Amniotic epithelial cell (primary cell): ENCODE data around the gene TUFT1.
"Not testable (repeated sequence)": the region's sequence is repeated elsewhere in the genome, so short reads cannot be mapped to it uniquely, and the experiment has no call there.

ENCODE experiments used
- DNase-seq: peaks from one replicate; pipeline ENCODE4 v3.0.0-alpha.2; 2010; ENCODE audit warnings: low read depth

TUFT1 gene

DNA sequence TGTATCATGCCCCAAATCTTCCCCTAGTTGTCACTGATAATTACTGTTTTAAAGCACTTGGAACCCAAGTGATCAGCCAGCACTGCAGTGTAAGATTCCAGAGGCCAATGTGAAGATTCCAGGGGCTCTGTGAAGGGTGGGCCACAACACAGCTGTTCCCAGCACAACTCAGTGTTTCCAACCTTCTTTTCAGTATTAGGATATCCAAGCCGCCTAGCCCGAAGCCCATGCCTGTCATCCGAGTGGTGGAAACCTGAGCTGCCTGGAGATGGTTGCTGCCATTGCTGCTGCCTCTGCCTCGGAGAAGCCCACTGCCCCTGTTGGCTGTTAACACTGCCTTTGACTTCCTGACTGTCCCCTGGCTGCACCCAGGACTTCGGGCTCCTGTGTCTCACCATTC lies 41.3 kb downstream of the TUFT1 start:
- DNase-seq: no peak

GRCh38 chr1:151581921-151582320 lies 41.8 kb downstream of the TUFT1 start:
- no peak for DNase-seq

- no peak for DNase-seq
Observed at GRCh38 chr1:151583796-151584195, 43.7 kb downstream of the TUFT1 start.

DNA sequence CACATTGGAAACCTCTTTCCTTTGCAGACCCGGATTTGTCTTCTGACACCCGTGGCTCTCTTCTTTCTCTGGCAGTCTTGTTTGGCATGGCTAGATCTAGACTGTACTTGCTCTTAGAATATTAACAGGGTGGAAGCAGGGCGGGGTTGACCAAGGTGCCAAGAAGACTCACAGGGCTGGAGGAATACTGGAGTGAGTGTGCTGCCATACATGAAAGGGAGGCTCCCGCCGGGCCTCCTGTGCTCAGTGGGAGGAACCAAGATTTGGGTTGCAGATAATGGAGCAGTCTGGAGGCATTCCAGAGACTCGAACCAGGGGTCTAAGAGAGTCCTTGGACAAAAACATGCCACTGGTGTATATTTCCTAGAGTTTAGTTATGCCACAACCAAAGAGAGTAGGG lies 44.2 kb downstream of the TUFT1 start:
- DNase-seq: no peak

GRCh38 chr1:151584780-151585179 lies 44.7 kb downstream of the TUFT1 start:
- DNase-seq: no peak

- DNase-seq: peak; percentile 72
Observed at GRCh38 chr1:151585622-151586021, 45.5 kb downstream of the TUFT1 start.

GRCh38 chr1:151590961-151591360 lies 50.9 kb downstream of the TUFT1 start:
- no peak for DNase-seq

- no peak for DNase-seq
Observed at GRCh38 chr1:151593730-151594129, 53.6 kb downstream of the TUFT1 start.

DNA sequence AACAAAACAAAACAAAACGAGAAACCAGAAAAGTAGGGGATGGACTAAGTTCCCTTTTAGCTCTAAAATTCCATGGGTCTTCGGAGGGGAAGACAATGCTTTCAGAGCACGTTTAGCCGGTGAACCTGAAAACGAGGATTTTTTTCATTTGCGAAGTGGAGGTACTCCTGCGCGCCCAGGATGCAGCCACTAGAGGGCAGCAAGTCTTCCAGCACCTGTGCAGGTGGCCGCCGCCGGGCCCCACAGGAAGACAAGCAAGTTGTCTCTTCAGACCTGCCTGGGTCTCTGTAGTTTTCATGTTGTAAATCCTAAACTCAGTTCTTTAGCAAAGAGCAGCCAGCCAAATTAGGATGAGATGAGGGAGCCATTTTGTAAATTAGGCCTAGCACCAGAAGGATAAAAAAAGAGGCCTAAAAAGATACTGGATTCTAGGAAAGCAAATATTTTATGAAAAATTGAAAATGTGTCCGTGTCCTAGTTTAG lies 54.1 kb downstream of the TUFT1 start:
- DNase-seq: peak; percentile 38

GRCh38 chr1:151596166-151596953 lies 56.3 kb downstream of the TUFT1 start:
- DNase-seq: peak; percentile 94

DNA sequence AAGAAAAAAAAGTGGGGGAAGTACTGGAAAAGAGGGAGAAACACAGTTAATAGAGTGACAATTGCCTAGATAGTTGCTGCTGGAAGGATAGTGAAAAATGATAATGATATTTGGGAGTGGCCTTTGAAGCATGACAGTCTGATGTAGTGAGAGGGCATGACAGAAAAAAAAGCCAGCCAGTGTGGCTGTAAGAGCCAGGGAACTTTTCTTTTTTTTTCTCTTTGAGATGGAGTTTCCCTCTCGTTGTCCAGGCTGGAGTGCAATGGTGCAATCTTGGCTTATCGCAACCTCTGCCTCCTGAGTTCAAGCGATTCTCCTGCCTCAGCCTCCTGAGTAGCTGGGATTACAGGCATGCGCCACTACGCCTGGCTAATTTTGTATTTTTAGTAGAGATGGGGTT lies 62.4 kb downstream of the TUFT1 start:
- not testable (repeated sequence) for DNase-seq

GRCh38 chr1:151604291-151604690 lies 64.2 kb downstream of the TUFT1 start:
- DNase-seq: no peak

GRCh38 chr1:151606384-151606783 lies 66.3 kb downstream of the TUFT1 start:
- DNase-seq: peak; percentile 32

- DNase-seq: no peak
Observed at GRCh38 chr1:151606857-151607256, 66.7 kb downstream of the TUFT1 start.

DNA sequence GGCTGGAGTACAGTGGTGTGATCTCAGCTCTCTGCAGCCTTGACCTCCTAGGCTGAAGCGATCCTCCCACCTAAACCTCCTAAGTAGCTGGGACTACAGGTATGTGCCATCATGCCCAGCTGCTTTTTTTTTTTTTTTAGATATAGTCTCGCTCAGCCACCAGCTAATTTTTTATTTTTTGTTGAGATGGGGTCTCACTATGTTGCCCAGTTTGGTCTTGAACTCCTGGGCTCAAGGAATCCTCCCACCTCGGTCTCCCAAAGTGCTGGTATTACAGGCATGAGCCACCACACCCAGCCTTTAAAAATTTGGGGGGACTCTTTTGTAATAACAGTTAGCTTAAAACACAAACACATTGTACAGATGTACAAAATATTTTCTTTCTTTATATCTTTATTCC lies 70.0 kb downstream of the TUFT1 start:
- no peak for DNase-seq

DNA sequence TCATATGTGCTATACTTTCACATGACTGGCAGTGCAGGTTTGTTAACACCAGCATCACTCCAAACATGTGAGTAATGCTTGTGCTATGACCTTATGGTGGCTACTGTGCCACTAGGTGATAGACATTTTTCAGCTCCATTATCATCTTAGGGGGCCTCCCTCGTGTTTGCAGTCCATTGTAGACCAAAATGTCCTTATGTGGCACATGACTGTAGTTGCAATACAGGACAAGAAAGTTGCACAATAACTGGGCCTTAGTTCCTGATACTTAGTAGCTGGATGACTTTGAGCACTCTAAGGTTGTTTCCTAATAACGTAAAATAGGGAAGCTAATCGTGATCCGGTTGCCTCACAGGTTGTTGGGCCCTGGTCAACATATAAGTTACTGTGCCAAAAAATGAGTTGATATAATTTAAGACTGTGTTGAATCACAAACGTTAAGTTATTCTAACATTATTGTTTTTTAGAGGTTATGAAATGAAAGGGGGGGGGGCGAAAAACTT lies 71.2 kb downstream of the TUFT1 start:
- peak; percentile 84 for DNase-seq

GRCh38 chr1:151611832-151612500 lies 71.9 kb downstream of the TUFT1 start, which contains the start of gene SNX27:
Gene SNX27 (plus strand): TSS chr1:151612050. CDS start chr1:151612202, 152 bp downstream.
- DNase-seq: peak; percentile 89

- DNase-seq: peak; percentile 37
Observed at GRCh38 chr1:151612501-151613281, 72.6 kb downstream of the TUFT1 start.

GRCh38 chr1:151613282-151613780 lies 73.2 kb downstream of the TUFT1 start:
- DNase-seq: no peak

- DNase-seq: no peak
Observed at GRCh38 chr1:151615711-151616504, 75.8 kb downstream of the TUFT1 start.

GRCh38 chr1:151616505-151616849 lies 76.4 kb downstream of the TUFT1 start:
- DNase-seq: peak; percentile 38
